ENCODE measurements around the gene C19orf53.
A peak's percentile ranks its signal among the peaks of the same experiment; 100 is the strongest.
"Not testable (repeated sequence)": the region's sequence is repeated elsewhere in the genome, so short reads cannot be mapped to it uniquely, and the experiment has no call there.

The C19orf53 gene

GRCh38 chr19:13784731-13785452 is 10.6 kb downstream of the C19orf53 start:
- H3K9ac ChIP-seq = no peak overlapping the region
- no peak overlapping the region for H3K27ac ChIP-seq

GRCh38 chr19:13788991-13789390 is 14.7 kb downstream of the C19orf53 start:
- Histone ChIP-seq H3K79me2 (no peaks in the 10 kb centered on the region), H2AFZ (no peak overlapping the region), H3K9me3 (ENCODE audit: control insufficient read depth, low read length) (no peaks in the 10 kb centered on the region), H3K36me3 (ENCODE audit: control insufficient read depth, insufficient read depth, low read length) (no peaks in the 10 kb centered on the region), H3K4me2 (ENCODE audit: low read length) (no peak overlapping the region), H3K4me1 (peaks cover 6% of the 10 kb centered on the region), H3K27ac (no peak overlapping the region), H3K4me3 (ENCODE audit: low read depth, low read length) (no peak overlapping the region), H3K9ac (no peak overlapping the region), H3K27me3 (ENCODE audit: control insufficient read depth, insufficient read depth, low read length) (no peaks in the 10 kb centered on the region)
- TF ChIP-seq CTCF (IDR thresholded peaks at IDR 0.05) = no peak

More at GRCh38 chr19:13784731-13785452, 10.6 kb downstream of the C19orf53 start:
- Histone ChIP-seq H3K4me2 (ENCODE audit: low read length) (peak overlapping the region; percentile 31), H3K36me3 (ENCODE audit: control insufficient read depth, insufficient read depth, low read length) (no peaks in the 10 kb centered on the region), H3K4me1 (peaks cover 6% of the 10 kb centered on the region), H3K9me3 (ENCODE audit: control insufficient read depth, low read length) (no peaks in the 10 kb centered on the region), H2AFZ (peak overlapping the region; percentile 89), H3K4me3 (ENCODE audit: low read depth, low read length) (no peak overlapping the region), H3K79me2 (peaks cover 3% of the 10 kb centered on the region), H3K27me3 (ENCODE audit: control insufficient read depth, insufficient read depth, low read length) (no peaks in the 10 kb centered on the region)
- TF ChIP-seq CTCF (IDR thresholded peaks at IDR 0.05) = peak; percentile 74

GRCh38 chr19:13790354-13790753 is 16.1 kb downstream of the C19orf53 start:
- TF ChIP-seq CTCF (IDR thresholded peaks at IDR 0.05) = no peak
- Histone ChIP-seq H3K9me3 (ENCODE audit: control insufficient read depth, low read length) (no peaks in the 10 kb centered on the region), H3K4me2 (ENCODE audit: low read length) (no peak overlapping the region), H3K79me2 (no peaks in the 10 kb centered on the region), H3K9ac (no peak overlapping the region), H3K36me3 (ENCODE audit: control insufficient read depth, insufficient read depth, low read length) (no peaks in the 10 kb centered on the region), H3K27ac (no peak overlapping the region), H3K4me1 (no peaks in the 10 kb centered on the region), H3K27me3 (ENCODE audit: control insufficient read depth, insufficient read depth, low read length) (no peaks in the 10 kb centered on the region), H3K4me3 (ENCODE audit: low read depth, low read length) (no peak overlapping the region), H2AFZ (no peak overlapping the region)

GRCh38 chr19:13793317-13793716 is 19.1 kb downstream of the C19orf53 start:
- not testable (repeated sequence) for H2AFZ ChIP-seq, H3K27ac ChIP-seq

GRCh38 chr19:13794398-13794756 is 20.1 kb downstream of the C19orf53 start:
- Histone ChIP-seq H3K9ac (peak overlapping the region; percentile 24), H3K79me2 (no peaks in the 10 kb centered on the region), H3K27ac (peak overlapping the region; percentile 89), H3K4me3 (ENCODE audit: low read depth, low read length) (peak overlapping the region; percentile 98), H3K27me3 (ENCODE audit: control insufficient read depth, insufficient read depth, low read length) (no peaks in the 10 kb centered on the region), H3K9me3 (ENCODE audit: control insufficient read depth, low read length) (no peaks in the 10 kb centered on the region), H2AFZ (no peak overlapping the region), H3K4me1 (peaks cover 8% of the 10 kb centered on the region), H3K4me2 (ENCODE audit: low read length) (peak overlapping the region; percentile 98), H3K36me3 (ENCODE audit: control insufficient read depth, insufficient read depth, low read length) (no peaks in the 10 kb centered on the region)
- TF ChIP-seq CTCF (IDR thresholded peaks at IDR 0.05) = no peak

More at GRCh38 chr19:13793317-13793716, 19.1 kb downstream of the C19orf53 start:
- H3K9me3 ChIP-seq (ENCODE audit: control insufficient read depth, low read length); H3K4me1 ChIP-seq; H3K36me3 ChIP-seq (ENCODE audit: control insufficient read depth, insufficient read depth, low read length); H3K27me3 ChIP-seq (ENCODE audit: control insufficient read depth, insufficient read depth, low read length); H3K9ac ChIP-seq; H3K79me2 ChIP-seq; H3K4me2 ChIP-seq (ENCODE audit: low read length); H3K4me3 ChIP-seq (ENCODE audit: low read depth, low read length): not testable (repeated sequence)

Data from parathyroid adenoma (tissue), 2 donors.